ENCODE results near the gene MAML2. TPM values are rescaled to one million over a fixed set of nuclear protein-coding genes. Genes with fewer than 3 reads are reported as not detected.

Gene MAML2
- total RNA-seq, 6 experiments from 2014 or later, result 24.9 to 30.8 (median 28.3) TPM

DNA sequence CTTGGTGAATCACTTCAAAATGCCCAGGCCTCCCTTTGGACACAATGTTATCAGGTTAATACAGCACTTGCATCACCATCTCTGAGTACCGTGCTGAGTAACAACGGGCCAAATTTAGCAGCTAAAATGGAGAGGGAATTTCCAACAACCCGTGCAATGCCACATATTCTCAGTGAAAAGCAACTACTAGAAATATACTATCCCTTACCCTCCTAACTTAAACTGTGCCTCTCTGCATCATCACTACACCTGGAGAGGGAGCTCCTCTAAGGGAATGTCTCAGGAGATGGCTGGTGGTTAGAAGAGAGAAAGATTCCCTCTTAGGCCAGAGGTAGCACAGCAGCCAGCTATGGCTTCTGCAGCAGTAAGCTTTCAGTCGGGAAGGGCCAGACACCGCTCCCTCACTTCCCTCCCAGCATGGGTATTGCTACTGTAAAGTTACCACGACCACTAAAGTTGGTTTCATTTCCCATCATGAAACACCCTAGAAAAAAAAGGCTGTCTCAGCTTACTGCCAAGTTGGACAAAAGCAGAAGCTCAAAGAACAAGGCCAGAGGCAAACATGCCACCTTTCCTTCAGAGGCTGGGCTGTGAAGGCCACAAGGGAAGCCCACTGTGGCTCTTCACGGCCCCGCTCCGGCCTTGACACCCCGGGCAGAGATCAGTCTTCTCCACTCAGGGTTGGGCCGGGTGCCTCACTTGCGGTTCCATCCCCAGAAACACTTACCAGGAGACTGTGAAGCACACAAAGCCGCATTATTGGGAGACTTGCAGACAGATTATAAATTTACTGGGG, 3.9 kb downstream of the MAML2 start:
- H3K4me1 Mint-ChIP-seq (ENCODE audit: low read depth), result peaks cover 80% of the 10 kb centered on the region
- no peaks in the 10 kb centered on the region for H3K9me3 Mint-ChIP-seq
- no peaks in the 10 kb centered on the region; the same call in 1 of the 2 replicates for H3K27me3 Mint-ChIP-seq (ENCODE audit: insufficient read depth)
- peaks cover 64% of the 10 kb centered on the region for H3K36me3 Mint-ChIP-seq (ENCODE audit: low read depth)
- TF ChIP-seq, protein P1, sequence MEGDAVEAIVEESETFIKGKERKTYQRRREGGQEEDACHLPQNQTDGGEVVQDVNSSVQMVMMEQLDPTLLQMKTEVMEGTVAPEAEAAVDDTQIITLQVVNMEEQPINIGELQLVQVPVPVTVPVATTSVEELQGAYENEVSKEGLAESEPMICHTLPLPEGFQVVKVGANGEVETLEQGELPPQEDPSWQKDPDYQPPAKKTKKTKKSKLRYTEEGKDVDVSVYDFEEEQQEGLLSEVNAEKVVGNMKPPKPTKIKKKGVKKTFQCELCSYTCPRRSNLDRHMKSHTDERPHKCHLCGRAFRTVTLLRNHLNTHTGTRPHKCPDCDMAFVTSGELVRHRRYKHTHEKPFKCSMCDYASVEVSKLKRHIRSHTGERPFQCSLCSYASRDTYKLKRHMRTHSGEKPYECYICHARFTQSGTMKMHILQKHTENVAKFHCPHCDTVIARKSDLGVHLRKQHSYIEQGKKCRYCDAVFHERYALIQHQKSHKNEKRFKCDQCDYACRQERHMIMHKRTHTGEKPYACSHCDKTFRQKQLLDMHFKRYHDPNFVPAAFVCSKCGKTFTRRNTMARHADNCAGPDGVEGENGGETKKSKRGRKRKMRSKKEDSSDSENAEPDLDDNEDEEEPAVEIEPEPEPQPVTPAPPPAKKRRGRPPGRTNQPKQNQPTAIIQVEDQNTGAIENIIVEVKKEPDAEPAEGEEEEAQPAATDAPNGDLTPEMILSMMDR (IDR thresholded peaks at IDR 0.05), result peak; percentile 15; the same call in 1 of the 2 replicates
- peak overlapping the region; percentile 95 for H3K4me3 Mint-ChIP-seq
- DNase-seq, result peak; percentile 46
- peak overlapping the region; percentile 95 for H3K27ac Mint-ChIP-seq

DNA sequence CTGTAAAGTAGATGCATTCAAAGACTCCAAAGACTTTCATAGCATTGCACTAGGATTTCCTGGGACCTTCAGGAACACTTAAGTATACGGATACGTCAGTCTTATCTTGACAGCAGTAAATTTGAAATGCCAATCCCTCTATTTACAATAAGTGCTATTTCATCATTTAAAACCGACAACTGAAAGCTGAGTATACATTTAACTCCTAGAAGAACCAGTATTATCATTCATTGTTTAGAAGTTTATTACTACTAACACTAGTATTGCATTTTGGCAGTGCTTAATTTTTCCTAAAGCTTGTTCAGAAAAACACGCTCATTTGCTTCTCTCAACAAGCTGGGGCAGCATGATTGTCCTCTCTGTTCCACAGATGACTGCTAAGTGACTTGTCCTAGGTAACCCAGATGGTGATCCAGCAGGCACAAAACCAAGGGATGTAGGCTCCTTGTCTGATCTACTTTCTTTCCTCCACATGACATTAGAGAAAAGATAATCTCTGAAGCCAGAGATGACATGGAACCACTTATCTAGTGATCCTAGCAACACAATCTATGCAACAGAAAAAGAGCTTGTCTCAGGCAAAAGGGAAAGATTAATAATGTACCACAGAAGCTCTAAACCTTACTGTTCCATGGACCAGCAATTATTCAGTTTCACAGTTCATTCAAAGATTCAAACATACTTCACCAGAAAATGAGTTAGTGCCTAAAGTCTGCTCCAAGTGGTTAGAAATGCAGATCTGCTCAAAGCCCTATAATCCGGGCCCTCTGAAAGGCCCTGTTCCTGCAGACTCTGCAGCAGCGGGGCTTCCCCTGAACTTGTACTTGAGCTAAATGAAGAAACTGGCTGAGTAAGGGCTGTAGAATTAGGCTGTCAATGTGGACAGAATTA, 5.2 kb downstream of the MAML2 start:
- H3K36me3 Mint-ChIP-seq (ENCODE audit: low read depth), result peaks cover 65% of the 10 kb centered on the region
- H3K27ac Mint-ChIP-seq, result peak overlapping the region; percentile 95
- no peaks in the 10 kb centered on the region; the same call in 1 of the 2 replicates for H3K27me3 Mint-ChIP-seq (ENCODE audit: insufficient read depth)
- DNase-seq, result no peak
- no peaks in the 10 kb centered on the region for H3K9me3 Mint-ChIP-seq
- TF ChIP-seq, protein P1 (IDR thresholded peaks at IDR 0.05), result no peak
- peak overlapping the region; percentile 95 for H3K4me3 Mint-ChIP-seq
- H3K4me1 Mint-ChIP-seq (ENCODE audit: low read depth), result peaks cover 87% of the 10 kb centered on the region

DNA sequence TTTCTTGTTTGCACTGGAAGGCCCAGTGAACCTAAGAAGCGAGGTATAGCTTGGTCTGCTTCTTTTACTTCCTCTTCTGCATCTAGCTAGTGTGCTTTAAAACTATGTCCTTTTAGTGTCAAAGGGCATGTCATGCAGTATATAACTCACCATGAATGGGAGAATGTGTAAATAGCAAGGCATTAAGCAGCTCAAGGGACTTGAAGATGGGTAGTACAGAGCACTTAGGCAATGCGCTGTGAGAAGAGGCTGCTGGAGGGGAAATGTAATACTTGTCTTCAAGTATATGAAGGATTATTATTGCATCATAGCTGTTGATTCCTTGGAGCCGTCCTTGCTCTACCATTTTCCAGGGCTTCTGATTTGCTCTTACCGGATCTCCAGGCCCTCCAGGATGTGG, 7.6 kb downstream of the MAML2 start:
- TF ChIP-seq, protein P1 (IDR thresholded peaks at IDR 0.05), result no peak
- Mint-ChIP-seq H3K9me3 (no peaks in the 10 kb centered on the region), H3K36me3 (ENCODE audit: low read depth) (peaks cover 45% of the 10 kb centered on the region), H3K4me3 (no peak overlapping the region), H3K4me1 (ENCODE audit: low read depth) (peaks cover 92% of the 10 kb centered on the region), H3K27me3 (ENCODE audit: insufficient read depth) (no peaks in the 10 kb centered on the region), H3K27ac (0 out of 2 replicates have a peak overlapping the region, but pooled peaks have one; percentile 8)
- no peak for DNase-seq

DNA sequence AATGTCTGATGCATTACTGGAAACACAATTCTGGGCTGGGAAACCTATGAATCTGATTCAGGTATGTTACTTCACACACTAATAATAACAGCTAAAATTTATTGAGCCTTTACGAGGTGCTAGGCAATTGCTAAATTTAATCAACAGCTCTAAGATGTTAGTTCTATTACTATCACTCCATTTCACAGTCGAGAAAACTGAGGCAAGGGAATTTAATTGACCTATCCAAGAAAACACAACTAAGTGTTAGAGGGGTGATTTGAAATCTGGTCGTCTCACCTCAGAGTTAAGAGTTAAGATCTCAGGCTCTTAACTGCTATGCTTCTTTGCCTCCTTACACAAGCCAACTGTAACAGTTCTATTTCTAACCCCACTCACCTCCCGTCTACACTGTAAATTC, 8.8 kb downstream of the MAML2 start:
- H3K9me3 Mint-ChIP-seq, result no peaks in the 10 kb centered on the region

DNA sequence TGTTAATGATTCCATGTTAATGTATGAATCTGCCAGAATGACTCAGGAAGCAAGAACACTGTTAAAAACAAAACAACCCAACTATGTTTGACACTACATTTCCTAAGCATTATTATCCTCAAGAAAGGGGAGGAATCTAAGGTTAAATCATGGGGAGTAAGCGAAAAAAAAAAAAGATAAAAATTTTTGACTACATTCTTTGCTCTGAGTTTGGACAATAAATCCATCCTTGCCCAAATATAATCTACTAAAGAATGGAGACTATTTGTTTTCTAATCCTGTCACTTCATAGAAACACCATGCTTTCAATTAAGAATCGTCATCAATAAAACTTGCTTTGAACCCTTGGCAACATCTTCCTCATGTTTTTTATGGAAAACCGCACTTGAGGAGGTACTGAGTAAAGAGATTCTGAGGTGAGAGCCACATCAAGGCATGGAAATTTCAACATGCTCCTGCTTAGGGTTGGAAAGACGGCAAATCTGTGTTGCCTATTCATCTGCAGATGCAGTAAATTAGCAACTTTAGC, 9.7 kb downstream of the MAML2 start:
- peak; percentile 63 for DNase-seq
- Mint-ChIP-seq H3K4me1 (ENCODE audit: low read depth) (peaks cover 92% of the 10 kb centered on the region), H3K9me3 (no peaks in the 10 kb centered on the region), H3K36me3 (ENCODE audit: low read depth) (peaks cover 45% of the 10 kb centered on the region), H3K4me3 (peak overlapping the region; percentile 54), H3K27me3 (ENCODE audit: insufficient read depth) (no peaks in the 10 kb centered on the region), H3K27ac (peak overlapping the region; percentile 76)
- TF ChIP-seq, protein P1 (IDR thresholded peaks at IDR 0.05), result no peak

More for the DNA sequence above, 8.8 kb downstream of the MAML2 start:
- H3K27me3 Mint-ChIP-seq (ENCODE audit: insufficient read depth), result no peaks in the 10 kb centered on the region
- H3K4me3 Mint-ChIP-seq, result peak overlapping the region; percentile 54
- peaks cover 45% of the 10 kb centered on the region for H3K36me3 Mint-ChIP-seq (ENCODE audit: low read depth)
- no peak for DNase-seq
- peak overlapping the region; percentile 76; the same call in 1 of the 2 replicates for H3K27ac Mint-ChIP-seq
- peaks cover 92% of the 10 kb centered on the region for H3K4me1 Mint-ChIP-seq (ENCODE audit: low read depth)
- TF ChIP-seq, protein P1 (IDR thresholded peaks at IDR 0.05), result no peak
